Activated CD8-positive, alpha-beta T cell treated with anti-CD3 and anti-CD28 coated beads, Interleukin-2, amount 10 ng/mL, durations not matched to agents 7 days and 5 days (primary cell): ENCODE measurements around the gene WNT3A. TPM values are rescaled to one million over a fixed set of nuclear protein-coding genes. Genes with fewer than 3 reads are reported as not detected.
"Not testable (repeated sequence)": the region's sequence is repeated elsewhere in the genome, so short reads cannot be mapped to it uniquely, and the experiment has no call there.

ENCODE experiments used
- ATAC-seq: fragments of 150-1000 bp; cut with Tn5 transposase; one replicate; pipeline ENCODE4 v1.10.0; 2021; ENCODE audit warnings: moderate library complexity
- CTCF ChIA-PET: fragments of 350-600 bp; sonication (Branson Sonifier 250); formaldehyde crosslinking; loops from one replicate; lab custom pipeline; 2021; ENCODE audit warnings: antibody characterized with exemption; lab: Charles Lee
- POLR2A ChIA-PET: fragments of 350-600 bp; sonication (Branson Sonifier 250); formaldehyde crosslinking; loops from one replicate; lab custom pipeline; 2021; ENCODE audit warnings: antibody characterized with exemption; lab: Charles Lee
- DNase-seq: peaks from one replicate; pipeline ENCODE4 v3.0.0-alpha.2; 2020
- H3K27ac Mint-ChIP-seq: one replicate; pipeline ENCODE4 v1.8.0; 2021; ENCODE audit warnings: mild to moderate bottlenecking, mixed read lengths
- H3K27me3 Mint-ChIP-seq: one replicate; pipeline ENCODE4 v1.8.0; 2021; ENCODE audit warnings: low read depth, mixed read lengths
- H3K36me3 Mint-ChIP-seq: one replicate; pipeline ENCODE4 v1.8.0; 2021; ENCODE audit warnings: low read depth, mixed read lengths
- H3K4me1 Mint-ChIP-seq: one replicate; pipeline ENCODE4 v1.8.0; 2021; ENCODE audit warnings: low read depth, mixed read lengths
- H3K4me3 Mint-ChIP-seq: one replicate; pipeline ENCODE4 v1.8.0; 2021; ENCODE audit warnings: mild to moderate bottlenecking, mixed read lengths
- H3K9me3 Mint-ChIP-seq: one replicate; pipeline ENCODE4 v1.8.0; 2022; ENCODE audit warnings: mixed read lengths; ENCODE audit not compliant: insufficient read depth
- total RNA-seq, 2 experiments: library from RNA; stranded (reverse); gene quantifications; one replicate each; pipeline ENCODE4 v1.2.3, GENCODE V29; 2021

WNT3A gene, protein sequence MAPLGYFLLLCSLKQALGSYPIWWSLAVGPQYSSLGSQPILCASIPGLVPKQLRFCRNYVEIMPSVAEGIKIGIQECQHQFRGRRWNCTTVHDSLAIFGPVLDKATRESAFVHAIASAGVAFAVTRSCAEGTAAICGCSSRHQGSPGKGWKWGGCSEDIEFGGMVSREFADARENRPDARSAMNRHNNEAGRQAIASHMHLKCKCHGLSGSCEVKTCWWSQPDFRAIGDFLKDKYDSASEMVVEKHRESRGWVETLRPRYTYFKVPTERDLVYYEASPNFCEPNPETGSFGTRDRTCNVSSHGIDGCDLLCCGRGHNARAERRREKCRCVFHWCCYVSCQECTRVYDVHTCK
- total RNA-seq, result not detected

- peaks cover 54% of the 10 kb centered on the region for H3K27me3 Mint-ChIP-seq
- H3K9me3 Mint-ChIP-seq, result no peaks in the 10 kb centered on the region
- H3K36me3 Mint-ChIP-seq, result no peaks in the 10 kb centered on the region
- DNase-seq (no peak), ATAC-seq (no peak)
- no peak within 1 kb of the TSS for H3K27ac Mint-ChIP-seq
- H3K4me1 Mint-ChIP-seq, result peaks cover 18% of the 10 kb centered on the region
- ChIA-PET CTCF (no interaction called here), POLR2A (interaction anchor here (0.6 kb wide), 1 partner anchor 48 kb away, joined by 3 read pairs; no protein-coding TSS in a partner anchor)
- no peak within 1 kb of the TSS for H3K4me3 Mint-ChIP-seq
These were observed at the start of gene WNT3A for GRCh38 chr1:228006786-228007048. Gene WNT3A, plus strand, starts transcription at chr1:228006998. Its CDS starts 131 bp downstream, at chr1:228007129.

GRCh38 chr1:227958617-227959324 is 48.0 kb upstream of the WNT3A start:
- peaks cover 41% of the 10 kb centered on the region for H3K27me3 Mint-ChIP-seq
- CTCF ChIA-PET, result no interaction called here
- POLR2A ChIA-PET, result no interaction called here
- peaks cover 15% of the 10 kb centered on the region for H3K4me1 Mint-ChIP-seq
- no peaks in the 10 kb centered on the region for H3K9me3 Mint-ChIP-seq
- no peaks in the 10 kb centered on the region for H3K36me3 Mint-ChIP-seq
- H3K4me3 Mint-ChIP-seq, result no peak overlapping the region
- ATAC-seq (no peak), DNase-seq (no peak)
- no peak overlapping the region for H3K27ac Mint-ChIP-seq

DNA sequence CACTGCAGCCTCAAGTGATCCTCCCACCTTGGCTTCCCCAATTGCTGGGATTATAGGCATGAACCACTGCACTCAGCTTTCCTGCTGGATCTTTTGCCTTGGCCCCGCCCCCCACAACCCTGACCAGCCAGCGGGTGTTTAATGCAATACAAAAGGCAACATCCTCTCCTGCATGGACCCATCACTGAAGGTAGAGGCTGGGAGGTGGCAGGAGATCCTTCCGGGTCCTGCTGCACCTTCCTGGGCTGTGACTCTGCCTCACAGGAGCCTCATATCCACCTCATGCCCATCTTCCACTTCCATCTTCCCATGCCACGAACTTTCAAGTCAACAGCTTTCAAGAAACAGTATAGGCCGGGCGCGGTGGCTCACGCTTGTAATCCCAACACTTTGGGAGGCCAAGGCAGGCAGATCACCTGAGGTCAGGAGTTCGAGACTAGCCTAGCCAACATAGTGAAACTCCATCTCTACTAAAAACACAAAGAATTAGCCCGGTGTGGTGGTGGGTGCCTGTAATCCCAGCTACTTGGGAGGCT is 47.4 kb upstream of the WNT3A start:
- no peaks in the 10 kb centered on the region for H3K36me3 Mint-ChIP-seq
- H3K27me3 Mint-ChIP-seq, result peaks cover 38% of the 10 kb centered on the region
- ChIA-PET POLR2A (no interaction called here), CTCF (no interaction called here)
- H3K4me3 Mint-ChIP-seq, result no peak overlapping the region
- no peak overlapping the region for H3K27ac Mint-ChIP-seq
- H3K4me1 Mint-ChIP-seq, result peaks cover 15% of the 10 kb centered on the region
- ATAC-seq (no peak), DNase-seq (no peak)
- no peaks in the 10 kb centered on the region for H3K9me3 Mint-ChIP-seq

- H3K9me3 Mint-ChIP-seq, result no peaks in the 10 kb centered on the region
- no peak overlapping the region for H3K27ac Mint-ChIP-seq
- H3K4me3 Mint-ChIP-seq, result no peak overlapping the region
- POLR2A ChIA-PET, result no interaction called here
- ATAC-seq (peak; percentile 60), DNase-seq (peak; percentile 35)
- H3K36me3 Mint-ChIP-seq, result no peaks in the 10 kb centered on the region
- CTCF ChIA-PET, result interaction anchor here (0.8 to 1.4 kb wide), 2 partner anchors 200 to 480 kb away, joined by 3 read pairs; no protein-coding TSS in a partner anchor
- H3K4me1 Mint-ChIP-seq, result peaks cover 15% of the 10 kb centered on the region
- peaks cover 21% of the 10 kb centered on the region for H3K27me3 Mint-ChIP-seq
These were observed 44.9 kb upstream of the WNT3A start for GRCh38 chr1:227961651-227962466.

- H3K27me3 Mint-ChIP-seq, POLR2A ChIA-PET, H3K27ac Mint-ChIP-seq, H3K36me3 Mint-ChIP-seq, CTCF ChIA-PET, H3K4me3 Mint-ChIP-seq, H3K4me1 Mint-ChIP-seq, DNase-seq, ATAC-seq, H3K9me3 Mint-ChIP-seq: not testable (repeated sequence)
These were observed 40.1 kb upstream of the WNT3A start for GRCh38 chr1:227966733-227967132.

GRCh38 chr1:227967815-227968214 is 39.0 kb upstream of the WNT3A start:
- CTCF ChIA-PET, result interaction anchor here (1.1 kb wide), 1 partner anchor 204 kb away, joined by 4 read pairs; no protein-coding TSS in a partner anchor
- H3K27ac Mint-ChIP-seq, H3K4me3 Mint-ChIP-seq, H3K4me1 Mint-ChIP-seq, DNase-seq, H3K36me3 Mint-ChIP-seq, POLR2A ChIA-PET, H3K9me3 Mint-ChIP-seq, ATAC-seq, H3K27me3 Mint-ChIP-seq: not testable (repeated sequence)

- ATAC-seq, CTCF ChIA-PET, H3K27me3 Mint-ChIP-seq, H3K4me3 Mint-ChIP-seq, DNase-seq, H3K36me3 Mint-ChIP-seq, H3K9me3 Mint-ChIP-seq, H3K27ac Mint-ChIP-seq, H3K4me1 Mint-ChIP-seq: not testable (repeated sequence)
- POLR2A ChIA-PET, result interaction anchor here (0.6 kb wide), 1 partner anchor 26 kb away, joined by 3 read pairs; no protein-coding TSS in a partner anchor
These were observed 36.5 kb upstream of the WNT3A start for GRCh38 chr1:227970076-227970995.

GRCh38 chr1:227971216-227971615 is 35.6 kb upstream of the WNT3A start:
- ATAC-seq, H3K27ac Mint-ChIP-seq, H3K27me3 Mint-ChIP-seq, CTCF ChIA-PET, H3K4me1 Mint-ChIP-seq, H3K36me3 Mint-ChIP-seq, DNase-seq, H3K9me3 Mint-ChIP-seq, H3K4me3 Mint-ChIP-seq, POLR2A ChIA-PET: not testable (repeated sequence)

- CTCF ChIA-PET, H3K27me3 Mint-ChIP-seq, H3K27ac Mint-ChIP-seq, H3K9me3 Mint-ChIP-seq, DNase-seq, POLR2A ChIA-PET, H3K4me3 Mint-ChIP-seq, H3K36me3 Mint-ChIP-seq, H3K4me1 Mint-ChIP-seq, ATAC-seq: not testable (repeated sequence)
These were observed 35.0 kb upstream of the WNT3A start for GRCh38 chr1:227971643-227972282.

GRCh38 chr1:227972283-227972679 is 34.5 kb upstream of the WNT3A start:
- H3K27me3 Mint-ChIP-seq, H3K9me3 Mint-ChIP-seq, DNase-seq, H3K36me3 Mint-ChIP-seq, CTCF ChIA-PET, ATAC-seq, POLR2A ChIA-PET, H3K4me3 Mint-ChIP-seq, H3K27ac Mint-ChIP-seq, H3K4me1 Mint-ChIP-seq: not testable (repeated sequence)
